ENCODE results near the gene ACSL4. TPM values are rescaled to one million over a fixed set of nuclear protein-coding genes. Genes with fewer than 3 reads are reported as not detected.
"Not testable (repeated sequence)": the region's sequence is repeated elsewhere in the genome, so short reads cannot be mapped to it uniquely, and the experiment has no call there.

Gene ACSL4
- total and polyA plus RNA-seq, 5 donors from 2014 or later: 13.4 to 32.2 (median 16.7) TPM

GRCh38 chrX:109687903-109688302, 45.2 kb downstream of the ACSL4 start:
- Mint-ChIP-seq H3K4me3 (no peak overlapping the region), H3K27ac (no peak overlapping the region), H3K9me3 (peaks cover 0 to 2% (median 0%) of the 10 kb centered on the region in 7 donors), H3K4me1 (peaks cover 0 to 23% (median 16%) of the 10 kb centered on the region in 4 donors), H3K36me3 (peaks cover 3% of the 10 kb centered on the region), H3K27me3 (no peaks in the 10 kb centered on the region)
- Histone ChIP-seq H3K9me3 (ENCODE audit: control insufficient read depth in 2 of 2, low read length in 2 of 2) (no peaks in the 10 kb centered on the region), H3K36me3 (ENCODE audit: control insufficient read depth, insufficient read depth, low read length) (peaks cover 2% of the 10 kb centered on the region), H3K4me1 (ENCODE audit: control insufficient read depth, insufficient read depth, low read length, poor library complexity, severe bottlenecking) (no peaks in the 10 kb centered on the region), H3K4me3 (ENCODE audit: low read depth, low read length) (no peak overlapping the region), H3K27ac (ENCODE audit: insufficient read depth, low read length, poor library complexity, severe bottlenecking) (no peak overlapping the region), H3K27me3 (ENCODE audit: control insufficient read depth, insufficient read depth, low read length) (no peaks in the 10 kb centered on the region)
- DNase-seq (no peak), ATAC-seq (ENCODE audit: low read depth in 2 of 2) (no peak)

DNA sequence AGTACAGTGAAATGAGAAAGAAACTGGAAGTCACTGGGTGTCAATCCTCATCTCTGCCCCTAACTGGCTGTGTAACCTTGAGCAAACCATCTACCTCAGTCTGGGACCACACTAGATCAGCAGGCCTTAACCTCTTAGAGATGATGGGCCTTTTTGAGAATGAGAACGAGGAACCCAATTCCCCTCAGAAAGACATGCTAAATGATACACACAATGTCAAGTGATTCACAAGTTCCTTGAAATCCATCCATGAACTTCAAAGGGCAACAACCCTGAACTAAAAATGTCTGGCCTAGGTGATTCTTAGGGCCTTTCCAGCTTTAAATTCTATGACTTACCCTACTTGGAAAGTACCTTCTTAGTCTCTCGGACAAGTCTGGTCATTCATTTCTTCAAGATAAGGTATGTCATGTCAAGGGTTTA, 47.4 kb downstream of the ACSL4 start:
- Histone ChIP-seq H3K27ac (ENCODE audit: insufficient read depth, low read length, poor library complexity, severe bottlenecking) (no peak overlapping the region), H3K9me3 (ENCODE audit: control insufficient read depth in 2 of 2, low read length in 2 of 2) (no peaks in the 10 kb centered on the region), H3K36me3 (ENCODE audit: control insufficient read depth, insufficient read depth, low read length) (peaks cover 14% of the 10 kb centered on the region), H3K4me3 (ENCODE audit: low read depth, low read length) (no peak overlapping the region), H3K4me1 (ENCODE audit: control insufficient read depth, insufficient read depth, low read length, poor library complexity, severe bottlenecking) (no peaks in the 10 kb centered on the region), H3K27me3 (ENCODE audit: control insufficient read depth, insufficient read depth, low read length) (no peaks in the 10 kb centered on the region)
- no peak for ATAC-seq (ENCODE audit: low read depth in 2 of 2)
- Mint-ChIP-seq H3K27ac (peak overlapping the region in 2 of 3 donors; percentile 5 to 27), H3K9me3 (peaks cover 0 to 2% (median 0%) of the 10 kb centered on the region in 7 donors), H3K27me3 (no peaks in the 10 kb centered on the region), H3K4me3 (no peak overlapping the region), H3K4me1 (peaks cover 0 to 18% (median 10%) of the 10 kb centered on the region in 4 donors), H3K36me3 (peaks cover 7% of the 10 kb centered on the region)
- DNase-seq: no peak

DNA sequence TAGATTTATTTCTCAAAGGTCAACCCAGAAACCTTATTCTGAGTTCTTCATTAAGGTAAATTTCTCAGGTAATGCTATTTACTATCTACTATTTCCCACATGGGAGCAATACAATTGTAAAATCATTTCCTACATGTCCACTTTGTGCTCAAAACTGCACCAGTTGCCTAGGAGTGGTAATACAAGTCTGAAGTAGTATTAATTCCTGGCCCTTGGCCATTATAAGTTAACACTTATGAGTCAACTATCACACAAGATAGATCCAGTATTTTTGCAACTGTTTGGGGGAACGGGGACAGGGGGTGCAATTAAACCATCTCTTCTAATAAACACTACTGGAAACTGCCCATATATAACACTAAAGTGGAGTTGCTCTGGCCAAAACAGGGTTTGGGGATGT, 48.9 kb downstream of the ACSL4 start:
- Histone ChIP-seq H3K27ac (ENCODE audit: insufficient read depth, low read length, poor library complexity, severe bottlenecking) (no peak overlapping the region), H3K4me1 (ENCODE audit: control insufficient read depth, insufficient read depth, low read length, poor library complexity, severe bottlenecking) (no peaks in the 10 kb centered on the region), H3K4me3 (ENCODE audit: low read depth, low read length) (no peak overlapping the region), H3K27me3 (ENCODE audit: control insufficient read depth, insufficient read depth, low read length) (no peaks in the 10 kb centered on the region), H3K36me3 (ENCODE audit: control insufficient read depth, insufficient read depth, low read length) (peaks cover 28% of the 10 kb centered on the region), H3K9me3 (ENCODE audit: control insufficient read depth in 2 of 2, low read length in 2 of 2) (no peaks in the 10 kb centered on the region)
- DNase-seq: no peak
- H3K36me3 Mint-ChIP-seq: peaks cover 7% of the 10 kb centered on the region
- no peak overlapping the region for H3K4me3 Mint-ChIP-seq
- H3K4me1 Mint-ChIP-seq: peaks cover 0 to 13% (median 8%) of the 10 kb centered on the region in 4 donors
- H3K27ac Mint-ChIP-seq: no peak overlapping the region
- H3K27me3 Mint-ChIP-seq: no peaks in the 10 kb centered on the region
- no peak for ATAC-seq (ENCODE audit: low read depth in 2 of 2)
- H3K9me3 Mint-ChIP-seq: peaks cover 0 to 2% (median 0%) of the 10 kb centered on the region in 7 donors

DNA sequence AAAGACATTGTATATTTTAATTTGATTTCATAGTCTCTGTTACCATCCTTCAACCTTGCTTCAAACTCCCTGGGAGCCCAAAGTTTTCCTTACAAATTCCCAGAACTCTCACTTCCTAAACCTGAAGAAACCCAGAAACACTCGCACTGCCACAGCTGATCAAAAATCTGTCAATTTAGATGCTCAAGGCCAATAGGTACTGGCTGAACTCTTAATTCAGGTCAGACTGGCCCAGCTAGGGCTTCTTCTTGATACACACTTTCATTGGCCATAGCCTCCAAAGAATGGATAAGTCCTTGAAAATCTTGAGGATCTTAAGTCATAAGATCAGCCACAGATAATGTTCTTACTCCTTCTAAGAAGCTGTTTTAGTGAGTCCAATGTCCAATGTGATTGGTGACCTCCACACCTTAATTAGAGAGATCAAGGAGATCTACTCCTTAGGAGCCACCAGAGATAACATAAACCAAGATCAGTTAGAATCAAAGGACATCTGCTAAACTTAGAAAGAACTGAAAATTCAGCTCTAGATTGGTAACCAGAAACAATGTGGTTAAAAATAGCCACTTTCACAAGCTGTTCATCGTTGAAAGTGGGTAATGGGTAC, 51.5 kb downstream of the ACSL4 start:
- Mint-ChIP-seq H3K27me3 (no peaks in the 10 kb centered on the region), H3K4me3 (no peak overlapping the region), H3K27ac (peak overlapping the region in 1 of 3 donors; percentile 31), H3K9me3 (peaks cover 0 to 2% (median 0%) of the 10 kb centered on the region in 7 donors), H3K4me1 (peaks cover 0 to 8% (median 6%) of the 10 kb centered on the region in 4 donors), H3K36me3 (peaks cover 8% of the 10 kb centered on the region)
- Histone ChIP-seq H3K36me3 (ENCODE audit: control insufficient read depth, insufficient read depth, low read length) (peaks cover 38% of the 10 kb centered on the region), H3K27me3 (ENCODE audit: control insufficient read depth, insufficient read depth, low read length) (no peaks in the 10 kb centered on the region), H3K27ac (ENCODE audit: insufficient read depth, low read length, poor library complexity, severe bottlenecking) (no peak overlapping the region), H3K4me1 (ENCODE audit: control insufficient read depth, insufficient read depth, low read length, poor library complexity, severe bottlenecking) (no peaks in the 10 kb centered on the region), H3K9me3 (ENCODE audit: control insufficient read depth in 2 of 2, low read length in 2 of 2) (no peaks in the 10 kb centered on the region), H3K4me3 (ENCODE audit: low read depth, low read length) (no peak overlapping the region)
- DNase-seq (no peak), ATAC-seq (ENCODE audit: low read depth in 2 of 2) (no peak)

DNA sequence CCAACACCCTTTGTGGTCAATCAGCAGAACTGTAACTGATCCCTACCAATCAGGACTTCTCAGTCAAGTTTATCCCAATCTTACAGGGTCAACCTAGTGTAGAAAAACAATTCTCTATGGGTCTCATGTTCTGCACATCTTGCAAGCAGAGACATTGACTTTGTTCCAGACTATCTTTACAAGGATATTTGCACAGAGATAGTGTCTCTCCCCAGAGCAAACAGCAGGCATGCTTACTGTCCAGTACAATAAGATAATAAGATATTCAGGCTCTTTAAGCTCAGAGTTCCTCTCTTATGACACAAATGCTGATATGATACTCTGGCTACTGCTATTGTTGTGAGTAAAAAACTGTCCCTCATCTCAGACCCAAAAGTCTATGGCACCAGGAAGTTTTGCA, 53.2 kb downstream of the ACSL4 start:
- H3K27ac ChIP-seq (ENCODE audit: insufficient read depth, low read length, poor library complexity, severe bottlenecking): no peak overlapping the region
- Mint-ChIP-seq H3K27ac (no peak overlapping the region), H3K9me3 (peaks cover 0 to 2% (median 0%) of the 10 kb centered on the region in 7 donors), H3K36me3 (peaks cover 9% of the 10 kb centered on the region), H3K27me3 (no peaks in the 10 kb centered on the region), H3K4me1 (peaks cover 0 to 6% (median 4%) of the 10 kb centered on the region in 4 donors), H3K4me3 (no peak overlapping the region)
- peaks cover 52% of the 10 kb centered on the region for H3K36me3 ChIP-seq (ENCODE audit: control insufficient read depth, insufficient read depth, low read length)
- H3K9me3 ChIP-seq (ENCODE audit: control insufficient read depth in 2 of 2, low read length in 2 of 2): no peaks in the 10 kb centered on the region
- H3K27me3 ChIP-seq (ENCODE audit: control insufficient read depth, insufficient read depth, low read length): no peaks in the 10 kb centered on the region
- DNase-seq (no peak), ATAC-seq (ENCODE audit: low read depth in 2 of 2) (no peak)
- no peaks in the 10 kb centered on the region for H3K4me1 ChIP-seq (ENCODE audit: control insufficient read depth, insufficient read depth, low read length, poor library complexity, severe bottlenecking)
- no peak overlapping the region for H3K4me3 ChIP-seq (ENCODE audit: low read depth, low read length)

DNA sequence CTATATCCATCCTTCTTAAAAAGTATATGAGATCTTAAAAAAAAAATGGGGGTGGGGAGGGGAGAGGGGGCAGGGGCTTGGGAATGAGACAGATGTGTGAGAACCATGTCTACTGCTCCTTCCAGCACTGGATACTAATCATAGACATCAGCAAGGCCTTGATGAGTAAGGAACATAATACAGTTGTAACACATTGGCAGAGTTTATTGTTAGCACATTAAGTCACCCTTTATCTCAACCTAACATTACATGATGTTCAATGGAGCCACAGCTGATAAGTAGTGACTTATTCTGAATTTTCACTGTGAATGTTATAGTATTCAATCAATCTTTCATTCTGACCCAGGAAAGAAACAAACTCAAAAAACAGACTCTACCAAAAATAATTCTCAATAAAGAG, 60.8 kb downstream of the ACSL4 start:
- H3K36me3 Mint-ChIP-seq: peaks cover 10% of the 10 kb centered on the region
- H3K27ac ChIP-seq (ENCODE audit: insufficient read depth, low read length, poor library complexity, severe bottlenecking): no peak overlapping the region
- H3K4me1 ChIP-seq (ENCODE audit: control insufficient read depth, insufficient read depth, low read length, poor library complexity, severe bottlenecking): no peaks in the 10 kb centered on the region
- no peaks in the 10 kb centered on the region for H3K27me3 ChIP-seq (ENCODE audit: control insufficient read depth, insufficient read depth, low read length)
- H3K36me3 ChIP-seq (ENCODE audit: control insufficient read depth, insufficient read depth, low read length): peaks cover 37% of the 10 kb centered on the region
- no peak for DNase-seq
- no peak for ATAC-seq (ENCODE audit: low read depth in 2 of 2)
- H3K9me3 Mint-ChIP-seq: no peaks in the 10 kb centered on the region
- no peaks in the 10 kb centered on the region for H3K9me3 ChIP-seq (ENCODE audit: control insufficient read depth in 2 of 2, low read length in 2 of 2)
- no peak overlapping the region for H3K27ac Mint-ChIP-seq
- H3K27me3 Mint-ChIP-seq: no peaks in the 10 kb centered on the region
- no peaks in the 10 kb centered on the region for H3K4me1 Mint-ChIP-seq
- H3K4me3 ChIP-seq (ENCODE audit: low read depth, low read length): no peak overlapping the region
- no peak overlapping the region for H3K4me3 Mint-ChIP-seq

- H3K27me3 ChIP-seq (ENCODE audit: control insufficient read depth, insufficient read depth, low read length); DNase-seq; ATAC-seq (ENCODE audit: low read depth in 2 of 2); H3K4me3 Mint-ChIP-seq; H3K27ac Mint-ChIP-seq; H3K27ac ChIP-seq (ENCODE audit: insufficient read depth, low read length, poor library complexity, severe bottlenecking); H3K4me3 ChIP-seq (ENCODE audit: low read depth, low read length); H3K4me1 ChIP-seq (ENCODE audit: control insufficient read depth, insufficient read depth, low read length, poor library complexity, severe bottlenecking); H3K9me3 Mint-ChIP-seq; H3K4me1 Mint-ChIP-seq; H3K9me3 ChIP-seq (ENCODE audit: control insufficient read depth in 2 of 2, low read length in 2 of 2); H3K36me3 Mint-ChIP-seq; H3K27me3 Mint-ChIP-seq: not testable (repeated sequence)
- H3K36me3 ChIP-seq (ENCODE audit: control insufficient read depth, insufficient read depth, low read length): peaks cover 40% of the 10 kb centered on the region
Measured at GRCh38 chrX:109671170-109671569, 61.9 kb downstream of the ACSL4 start.

GRCh38 chrX:109667986-109668385, 65.1 kb downstream of the ACSL4 start:
- Histone ChIP-seq H3K4me1 (ENCODE audit: control insufficient read depth, insufficient read depth, low read length, poor library complexity, severe bottlenecking) (no peaks in the 10 kb centered on the region), H3K27me3 (ENCODE audit: control insufficient read depth, insufficient read depth, low read length) (no peaks in the 10 kb centered on the region), H3K36me3 (ENCODE audit: control insufficient read depth, insufficient read depth, low read length) (peaks cover 45% of the 10 kb centered on the region), H3K4me3 (ENCODE audit: low read depth, low read length) (no peak overlapping the region), H3K9me3 (ENCODE audit: control insufficient read depth in 2 of 2, low read length in 2 of 2) (no peaks in the 10 kb centered on the region), H3K27ac (ENCODE audit: insufficient read depth, low read length, poor library complexity, severe bottlenecking) (no peak overlapping the region)
- peaks cover 5% of the 10 kb centered on the region for H3K36me3 Mint-ChIP-seq
- no peak overlapping the region for H3K4me3 Mint-ChIP-seq
- no peaks in the 10 kb centered on the region for H3K27me3 Mint-ChIP-seq
- peaks cover 0 to 2% (median 0%) of the 10 kb centered on the region in 7 donors for H3K9me3 Mint-ChIP-seq
- DNase-seq (no peak), ATAC-seq (ENCODE audit: low read depth in 2 of 2) (no peak)
- peaks cover 0 to 5% (median 0%) of the 10 kb centered on the region in 4 donors for H3K4me1 Mint-ChIP-seq
- peak overlapping the region in 1 of 3 donors; percentile 43 for H3K27ac Mint-ChIP-seq

All from CD4-positive, CD25-positive, alpha-beta regulatory T cell (primary cell).